K562 (cell line): ENCODE results near the gene CFAP90. TPM values are rescaled to one million over a fixed set of nuclear protein-coding genes. Genes with fewer than 3 reads are reported as not detected.

Source experiments
- ATAC-seq: fragments of 200-7000 bp; cut with Tn5 transposase; 3 replicates; pipeline ENCODE4 v1.9.1; 2020; ENCODE audit warnings: moderate library complexity
- BruUV-seq: library from RNA; stranded (reverse); fragments of 400-500 nt; replicated peaks from 2 replicates; lab custom pipeline; 2021; lab: Mats Ljungman, UMichigan
- CTCF ChIA-PET: fragments of 300-600 bp; formaldehyde crosslinking; extraction: SDS; loops from one replicate; lab custom pipeline; 2021; ENCODE audit warnings: low intra/inter-chr PET ratio; lab: Yijun Ruan, JAX
- POLR2A ChIA-PET: fragments of 300-600, 350-650 bp; sonication (Branson Sonifier 250); formaldehyde crosslinking; extraction: SDS; loops from one replicate; lab custom pipeline; 2021; ENCODE audit warnings: antibody characterized with exemption, inconsistent platforms; lab: Yijun Ruan, JAX
- DNase-seq, 4 experiments: peaks; one replicate each; pipeline versions ENCODE4 v3.0.0 to v3.0.0-alpha.2; 2011 to 2018; ENCODE audit warnings: low spot score in 3 of 4, mixed read lengths in 3 of 4; ENCODE audit errors: extremely low read depth in 1 of 4
- FAIRE-seq: peaks from 2 replicates; lab custom pipeline; 2011; peaks lifted over from hg19 to GRCh38; lab: Jason Lieb, UNC
- H2AFZ ChIP-seq: 2 replicates; pipeline ENCODE4 v1.6.0; 2011; ENCODE audit warnings: low read depth, low read length, control low read depth, inconsistent platforms
- H3K27ac ChIP-seq: fragments of 200-600 bp; 3 replicates; pipeline ENCODE4 v1.8.0; 2011; ENCODE audit warnings: low read depth, mild to moderate bottlenecking, control low read depth, inconsistent platforms, low read length, moderate library complexity, mixed read lengths; ENCODE audit errors: extremely low read depth
- H3K27me3 ChIP-seq, 2 experiments: fragments of 300-600 bp in 1 of 2; 2 replicates in 1 of 2; 3 replicates in 1 of 2; pipeline versions ENCODE4 v1.6.0 to v1.8.0; 2011; ENCODE audit warnings: inconsistent platforms in 2 of 2, low read length in 2 of 2, mild to moderate bottlenecking in 1 of 2, mixed read lengths in 1 of 2, moderate library complexity in 1 of 2; ENCODE audit not compliant: control insufficient read depth in 2 of 2, insufficient read depth in 2 of 2
- H3K36me3 ChIP-seq: fragments of 300-600 bp; 3 replicates; pipeline ENCODE4 v1.8.0; 2011; ENCODE audit warnings: mild to moderate bottlenecking, low read length, inconsistent platforms; ENCODE audit not compliant: control insufficient read depth, insufficient read depth
- H3K4me1 ChIP-seq, 2 experiments: fragments of 200-600 bp in 1 of 2; replicated peaks in 1 of 2; 2 replicates in 1 of 2; 3 replicates in 1 of 2; pipeline versions ENCODE4 v1.5.1 to v1.8.0; 2011; ENCODE audit warnings: inconsistent platforms in 2 of 2, low read length in 2 of 2, mild to moderate bottlenecking in 1 of 2, mixed read lengths in 1 of 2, moderate library complexity in 1 of 2; ENCODE audit not compliant: control insufficient read depth in 2 of 2, insufficient read depth in 2 of 2
- H3K4me2 ChIP-seq: 2 replicates; pipeline ENCODE4 v1.6.1; 2011; ENCODE audit warnings: low read length, control low read depth, inconsistent platforms, mixed read lengths; ENCODE audit not compliant: insufficient read depth
- H3K4me3 ChIP-seq: fragments of 200-600 bp; sonication (generic), shearing (Covaris generic); 2 replicates; pipeline ENCODE4 v1.5.1; 2016; ENCODE audit warnings: control low read depth, inconsistent platforms
- H3K79me2 ChIP-seq: fragments of 200-600 bp; 3 replicates; pipeline ENCODE4 v1.8.0; 2011; ENCODE audit warnings: low read length, inconsistent platforms; ENCODE audit not compliant: control insufficient read depth, insufficient read depth
- H3K9ac ChIP-seq, 2 experiments: 2 replicates each; pipeline versions ENCODE4 v1.6.0 to v1.6.1; 2011; ENCODE audit warnings: low read depth in 2 of 2, low read length in 2 of 2, control low read depth in 1 of 2, inconsistent platforms in 1 of 2, mild to moderate bottlenecking in 1 of 2, mixed read lengths in 1 of 2; ENCODE audit not compliant: insufficient read depth in 1 of 2
- H3K9me1 ChIP-seq: one replicate; pipeline ENCODE4 v1.6.0; 2011; ENCODE audit warnings: inconsistent platforms, mild to moderate bottlenecking, low read length, moderate library complexity; ENCODE audit not compliant: control insufficient read depth, insufficient read depth
- H3K9me3 ChIP-seq: replicated peaks from 2 replicates; pipeline ENCODE4 v1.5.1; 2011; ENCODE audit warnings: low read depth, low read length, inconsistent platforms; ENCODE audit not compliant: control insufficient read depth, insufficient read depth
- H4K20me1 ChIP-seq: replicated peaks from 2 replicates; pipeline ENCODE4 v1.6.1; 2011; ENCODE audit warnings: low read length, inconsistent platforms, mixed read lengths; ENCODE audit not compliant: control insufficient read depth, insufficient read depth
- HMG20B ChIP-seq: fragments of 250-450 bp; sonication (Bioruptor Pico); IDR thresholded peaks from 2 replicates; pipeline ENCODE4 v1.5.0; 2021; ENCODE audit warnings: mild to moderate bottlenecking
- MAFK ChIP-seq: IDR thresholded peaks from 2 replicates; pipeline ENCODE4 v1.6.1; 2011; ENCODE audit warnings: low read length, improper control_type of control experiment
- NR1H2 ChIP-seq: sonication (generic); formaldehyde crosslinking; IDR thresholded peaks from 2 replicates; pipeline ENCODE4 v1.4.0; 2020; ENCODE audit warnings: mild to moderate bottlenecking, missing genetic modification reagents
- PCBP1 ChIP-seq: fragments of 200-400 bp; formaldehyde crosslinking; IDR thresholded peaks from 2 replicates; pipeline ENCODE4 v1.6.1; 2018; ENCODE audit warnings: mild to moderate bottlenecking, low read depth, low read length; ENCODE audit not compliant: poor library complexity, severe bottlenecking
- PHB2 ChIP-seq: fragments of 450-650 bp; IDR thresholded peaks from 2 replicates; pipeline ENCODE4 v1.6.1; 2017; ENCODE audit warnings: low read depth
- POLR3A ChIP-seq: IDR thresholded peaks from 2 replicates; pipeline ENCODE4 v1.6.1; 2011; ENCODE audit warnings: borderline replicate concordance, mild to moderate bottlenecking, moderate library complexity; ENCODE audit not compliant: insufficient read length, insufficient read depth; ENCODE audit errors: extremely low read depth
- TBP ChIP-seq: optimal IDR thresholded peaks from 2 replicates; pipeline ENCODE3; 2011; ENCODE audit warnings: low read depth, low read length, improper control_type of control experiment
- ZNF282 ChIP-seq: sonication (generic); formaldehyde crosslinking; IDR thresholded peaks from 2 replicates; pipeline ENCODE4 v1.8.1; 2023; ENCODE audit warnings: missing genetic modification reagents
- WGBS: fragments of 100-300 bp; shearing (Covaris generic); methylation state at CpG from one replicate; pipeline ENCODE4 v1.1.6; 2016; ENCODE audit warnings: low coverage, mixed read lengths; ENCODE audit not compliant: insufficient coverage; ENCODE audit errors: missing lambda C conversion rate; 5-methylcytosine and 5-hydroxymethylcytosine counted together
- in situ Hi-C: fragments of 300-500 bp; cut with MboI; formaldehyde crosslinking; loops from 4 replicates; pipeline ENCODE4 v1.15.0; 2018; ENCODE audit warnings: inconsistent platforms, mixed read lengths
- intact Hi-C: fragments of 100-400 bp; cut with micrococcal nuclease; formaldehyde crosslinking; loops from 2 replicates; pipeline ENCODE4 v1.14.2; 2022
- polyA plus RNA-seq, 8 experiments: library from polyadenylated mRNA; depleted of rRNA in 4 of 8; stranded (reverse) in 5 of 8; unstranded in 3 of 8; fragments of >200 nt; fragmentation: Nextera tagmentation in 2 of 8; fragmentation: Illumina TruSeq in 1 of 8; extraction: Ambion mirVana in 2 of 8; extraction: Trizol in 1 of 8; gene quantifications; 2 replicates each; pipeline versions ENCODE4 v1.2.1 to v1.2.3, GENCODE V29; 2011 to 2014; ENCODE audit warnings: inconsistent platforms in 1 of 8, missing spikeins in 1 of 8
- total RNA-seq, 7 experiments: library from RNA; depleted of rRNA in 6 of 7; stranded (reverse); fragments of >200 nt in 6 of 7; fragmentation: Illumina TruSeq in 2 of 7; extraction: Trizol in 2 of 7; gene quantifications; 2 replicates each; pipeline versions ENCODE4 v1.2.1 to v1.2.3, GENCODE V29; 2011 to 2021; ENCODE audit warnings: low replicate concordance in 1 of 7
- TF ChIP-seq, protein P1 (sequence below): fragments of 450-650 bp; IDR thresholded peaks from 2 replicates; pipeline ENCODE4 v1.6.1; 2018; ENCODE audit warnings: mild to moderate bottlenecking, low read depth; ENCODE audit not compliant: partially characterized antibody
- TF ChIP-seq, protein P2 (sequence below): fragments of 450-650 bp; IDR thresholded peaks from 2 replicates; pipeline ENCODE4 v1.7.0; 2016; ENCODE audit warnings: borderline replicate concordance
- TF ChIP-seq, protein P3 (sequence below): fragments of 250-450 bp; sonication (Bioruptor Pico); IDR thresholded peaks from 2 replicates; pipeline ENCODE4 v1.4.0; 2020; ENCODE audit warnings: mild to moderate bottlenecking, moderate library complexity
- TF ChIP-seq, protein P4 (sequence below): fragments of 450-650 bp; IDR thresholded peaks from 2 replicates; pipeline ENCODE4 v1.6.1; 2016; ENCODE audit warnings: missing biosample characterization, missing genetic modification characterization
- TF ChIP-seq, protein P5 (sequence below): sonication (generic); formaldehyde crosslinking; IDR thresholded peaks from 2 replicates; pipeline ENCODE4 v1.8.1; 2022; ENCODE audit warnings: missing genetic modification reagents

The CFAP90 gene
- total and polyA plus RNA-seq, 9 of the 15 experiments (the other 6 are each of a cell fraction or from before 2014, with no cell fraction given) = not detected

DNA sequence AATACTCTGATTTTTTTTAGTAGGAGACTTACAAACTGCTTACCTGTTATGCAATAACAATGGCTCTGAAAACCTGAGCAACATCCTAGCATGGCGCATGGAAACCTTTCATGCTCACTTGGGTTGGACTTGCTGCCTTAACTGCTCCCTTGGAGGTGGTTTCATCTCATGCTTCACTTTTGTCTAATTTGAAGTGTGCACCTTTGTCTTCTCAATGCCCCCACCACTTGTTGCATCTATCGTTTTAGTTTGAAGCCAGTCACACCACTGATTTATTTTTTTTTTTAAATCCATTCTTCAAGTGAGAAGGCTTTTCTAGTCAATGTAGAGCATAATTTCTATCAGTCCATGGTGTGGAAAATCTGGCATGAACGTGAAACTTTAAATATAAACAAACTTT lies 63.2 kb downstream of the CFAP90 start:
- no peaks in the 10 kb centered on the region for H4K20me1 ChIP-seq
- H3K36me3 ChIP-seq = no peaks in the 10 kb centered on the region
- no peak overlapping the region for H3K4me3 ChIP-seq
- H3K27me3 ChIP-seq = peaks cover 4 to 16% of the 10 kb centered on the region in 2 experiments; a peak in 3 of 5 replicates
- no peaks in the 10 kb centered on the region for H3K9me1 ChIP-seq
- no peak for DNase-seq
- no peak overlapping the region for H3K4me2 ChIP-seq
- no peak overlapping the region for H3K9ac ChIP-seq
- ATAC-seq = no peak
- no peaks in the 10 kb centered on the region for H3K9me3 ChIP-seq
- no peak overlapping the region for H2AFZ ChIP-seq
- BruUV-seq = no TSS peak
- no peak overlapping the region for H3K27ac ChIP-seq
- intact Hi-C loops = no loop called here
- no peaks in the 10 kb centered on the region for H3K4me1 ChIP-seq
- H3K79me2 ChIP-seq = no peaks in the 10 kb centered on the region
- in situ Hi-C loops = no loop called here
- ChIA-PET POLR2A (no interaction called here), CTCF (no interaction called here)
- FAIRE-seq = no peak
- 0% methylated on average over 3 of the region's 3 CpGs for WGBS
- TF ChIP-seq PHB2 = no peak
- no peak for TF ChIP-seq TBP
- TF ChIP-seq ZNF282 (CRISPR knock-in tag) = no peak
- no peak for TF ChIP-seq HMG20B (CRISPR knock-in tag)
- TF ChIP-seq, protein P1, sequence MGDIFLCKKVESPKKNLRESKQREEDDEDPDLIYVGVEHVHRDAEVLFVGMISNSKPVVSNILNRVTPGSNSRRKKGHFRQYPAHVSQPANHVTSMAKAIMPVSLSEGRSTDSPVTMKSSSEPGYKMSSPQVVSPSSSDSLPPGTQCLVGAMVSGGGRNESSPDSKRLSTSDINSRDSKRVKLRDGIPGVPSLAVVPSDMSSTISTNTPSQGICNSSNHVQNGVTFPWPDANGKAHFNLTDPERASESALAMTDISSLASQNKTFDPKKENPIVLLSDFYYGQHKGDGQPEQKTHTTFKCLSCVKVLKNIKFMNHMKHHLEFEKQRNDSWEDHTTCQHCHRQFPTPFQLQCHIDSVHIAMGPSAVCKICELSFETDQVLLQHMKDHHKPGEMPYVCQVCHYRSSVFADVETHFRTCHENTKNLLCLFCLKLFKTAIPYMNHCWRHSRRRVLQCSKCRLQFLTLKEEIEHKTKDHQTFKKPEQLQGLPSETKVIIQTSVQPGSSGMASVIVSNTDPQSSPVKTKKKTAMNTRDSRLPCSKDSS = no peak
- TF ChIP-seq, protein P2, sequence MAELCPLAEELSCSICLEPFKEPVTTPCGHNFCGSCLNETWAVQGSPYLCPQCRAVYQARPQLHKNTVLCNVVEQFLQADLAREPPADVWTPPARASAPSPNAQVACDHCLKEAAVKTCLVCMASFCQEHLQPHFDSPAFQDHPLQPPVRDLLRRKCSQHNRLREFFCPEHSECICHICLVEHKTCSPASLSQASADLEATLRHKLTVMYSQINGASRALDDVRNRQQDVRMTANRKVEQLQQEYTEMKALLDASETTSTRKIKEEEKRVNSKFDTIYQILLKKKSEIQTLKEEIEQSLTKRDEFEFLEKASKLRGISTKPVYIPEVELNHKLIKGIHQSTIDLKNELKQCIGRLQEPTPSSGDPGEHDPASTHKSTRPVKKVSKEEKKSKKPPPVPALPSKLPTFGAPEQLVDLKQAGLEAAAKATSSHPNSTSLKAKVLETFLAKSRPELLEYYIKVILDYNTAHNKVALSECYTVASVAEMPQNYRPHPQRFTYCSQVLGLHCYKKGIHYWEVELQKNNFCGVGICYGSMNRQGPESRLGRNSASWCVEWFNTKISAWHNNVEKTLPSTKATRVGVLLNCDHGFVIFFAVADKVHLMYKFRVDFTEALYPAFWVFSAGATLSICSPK = no peak
- TF ChIP-seq, protein P3, sequence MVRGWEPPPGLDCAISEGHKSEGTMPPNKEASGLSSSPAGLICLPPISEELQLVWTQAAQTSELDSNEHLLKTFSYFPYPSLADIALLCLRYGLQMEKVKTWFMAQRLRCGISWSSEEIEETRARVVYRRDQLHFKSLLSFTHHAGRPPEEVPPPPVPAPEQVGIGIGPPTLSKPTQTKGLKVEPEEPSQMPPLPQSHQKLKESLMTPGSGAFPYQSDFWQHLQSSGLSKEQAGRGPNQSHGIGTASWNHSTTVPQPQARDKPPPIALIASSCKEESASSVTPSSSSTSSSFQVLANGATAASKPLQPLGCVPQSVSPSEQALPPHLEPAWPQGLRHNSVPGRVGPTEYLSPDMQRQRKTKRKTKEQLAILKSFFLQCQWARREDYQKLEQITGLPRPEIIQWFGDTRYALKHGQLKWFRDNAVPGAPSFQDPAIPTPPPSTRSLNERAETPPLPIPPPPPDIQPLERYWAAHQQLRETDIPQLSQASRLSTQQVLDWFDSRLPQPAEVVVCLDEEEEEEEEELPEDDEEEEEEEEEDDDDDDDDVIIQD (CRISPR knock-in tag) = no peak
- no peak for TF ChIP-seq NR1H2 (CRISPR knock-in tag)
- no peak for TF ChIP-seq POLR3A
- TF ChIP-seq, protein P4, sequence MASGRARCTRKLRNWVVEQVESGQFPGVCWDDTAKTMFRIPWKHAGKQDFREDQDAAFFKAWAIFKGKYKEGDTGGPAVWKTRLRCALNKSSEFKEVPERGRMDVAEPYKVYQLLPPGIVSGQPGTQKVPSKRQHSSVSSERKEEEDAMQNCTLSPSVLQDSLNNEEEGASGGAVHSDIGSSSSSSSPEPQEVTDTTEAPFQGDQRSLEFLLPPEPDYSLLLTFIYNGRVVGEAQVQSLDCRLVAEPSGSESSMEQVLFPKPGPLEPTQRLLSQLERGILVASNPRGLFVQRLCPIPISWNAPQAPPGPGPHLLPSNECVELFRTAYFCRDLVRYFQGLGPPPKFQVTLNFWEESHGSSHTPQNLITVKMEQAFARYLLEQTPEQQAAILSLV = no peak
- TF ChIP-seq PCBP1 = no peak
- TF ChIP-seq, protein P5, sequence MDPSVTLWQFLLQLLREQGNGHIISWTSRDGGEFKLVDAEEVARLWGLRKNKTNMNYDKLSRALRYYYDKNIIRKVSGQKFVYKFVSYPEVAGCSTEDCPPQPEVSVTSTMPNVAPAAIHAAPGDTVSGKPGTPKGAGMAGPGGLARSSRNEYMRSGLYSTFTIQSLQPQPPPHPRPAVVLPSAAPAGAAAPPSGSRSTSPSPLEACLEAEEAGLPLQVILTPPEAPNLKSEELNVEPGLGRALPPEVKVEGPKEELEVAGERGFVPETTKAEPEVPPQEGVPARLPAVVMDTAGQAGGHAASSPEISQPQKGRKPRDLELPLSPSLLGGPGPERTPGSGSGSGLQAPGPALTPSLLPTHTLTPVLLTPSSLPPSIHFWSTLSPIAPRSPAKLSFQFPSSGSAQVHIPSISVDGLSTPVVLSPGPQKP = no peak
- TF ChIP-seq MAFK = no peak
